SIG-M5 treated with dmso at 0.1 percent for 504 hours (cell line): Measurements from ENCODE around the gene RAB3B.
"Not testable (repeated sequence)": the region's sequence is repeated elsewhere in the genome, so short reads cannot be mapped to it uniquely, and the experiment has no call there.

ENCODE experiments used
- DNase-seq: peaks from one replicate; lab custom pipeline; 2025; ENCODE audit not compliant: unreplicated experiment; lab: John Stamatoyannopoulos, UW

The RAB3B gene

GRCh38 chr1:51875836-51876235 lies 114.7 kb downstream of the RAB3B start:
- no peak for DNase-seq

GRCh38 chr1:51875291-51875772 lies 115.2 kb downstream of the RAB3B start:
- DNase-seq, result no peak

GRCh38 chr1:51873270-51873669 lies 117.2 kb downstream of the RAB3B start:
- DNase-seq, result not testable (repeated sequence)

- no peak for DNase-seq
Measured at GRCh38 chr1:51871351-51871975, 119.0 kb downstream of the RAB3B start.

- no peak for DNase-seq
Measured at GRCh38 chr1:51870603-51871350, 119.7 kb downstream of the RAB3B start.

GRCh38 chr1:51867479-51868232 lies 122.8 kb downstream of the RAB3B start:
- no peak for DNase-seq

- peak; percentile 73 for DNase-seq
Measured at GRCh38 chr1:51863384-51863783, 127.1 kb downstream of the RAB3B start.

GRCh38 chr1:51861669-51862068 lies 128.8 kb downstream of the RAB3B start:
- DNase-seq, result no peak

- DNase-seq, result no peak
Measured at GRCh38 chr1:51859735-51860134, 130.8 kb downstream of the RAB3B start.

GRCh38 chr1:51859333-51859732 lies 131.2 kb downstream of the RAB3B start:
- DNase-seq, result no peak

- DNase-seq, result no peak
Measured at GRCh38 chr1:51858892-51859291, 131.6 kb downstream of the RAB3B start.
